Neural cell (in vitro differentiated cells): ENCODE data around the gene SACM1L. TPM values are rescaled to one million over a fixed set of nuclear protein-coding genes. Genes with fewer than 3 reads are reported as not detected.

Experiments used
- H2AFZ ChIP-seq: fragments of 200-600, 300-800 bp; sonication (generic), shearing (Covaris generic); 2 replicates; pipeline ENCODE4 v1.6.0; 2014; ENCODE audit warnings: low read depth, mild to moderate bottlenecking, antibody characterized with exemption, low read length, moderate library complexity
- H3F3A ChIP-seq: fragments of 200-600 bp; shearing (Covaris generic); 2 replicates; pipeline ENCODE4 v1.6.1; 2016; ENCODE audit warnings: mild to moderate bottlenecking, moderate library complexity, mixed read lengths, antibody characterized with exemption, low read length; ENCODE audit not compliant: insufficient read depth, poor library complexity, severe bottlenecking
- H3K27ac ChIP-seq: fragments of 200-600, 300-800 bp; sonication (generic), shearing (Covaris generic); 2 replicates; pipeline ENCODE4 v1.5.1; 2014; ENCODE audit warnings: mild to moderate bottlenecking, low read length, moderate library complexity
- H3K27me3 ChIP-seq: fragments of 300-800, 200-600 bp; sonication (generic), shearing (Covaris generic); 2 replicates; pipeline ENCODE4 v1.6.0; 2014; ENCODE audit warnings: mild to moderate bottlenecking, low read depth, low read length, moderate library complexity; ENCODE audit not compliant: insufficient read depth
- H3K36me3 ChIP-seq: fragments of 300-800, 200-600 bp; sonication (generic), shearing (Covaris generic); 2 replicates; pipeline ENCODE4 v1.5.1; 2014; ENCODE audit warnings: mild to moderate bottlenecking, antibody characterized with exemption, low read length, moderate library complexity; ENCODE audit not compliant: insufficient read depth
- H3K4me2 ChIP-seq: fragments of 300-800, 200-600 bp; sonication (generic), shearing (Covaris generic); 2 replicates; pipeline ENCODE4 v1.6.0; 2014; ENCODE audit warnings: mild to moderate bottlenecking, low read length
- H3K4me3 ChIP-seq: fragments of 300-800, 200-600 bp; sonication (generic), shearing (Covaris generic); 2 replicates; pipeline ENCODE4 v1.5.1; 2014; ENCODE audit warnings: mild to moderate bottlenecking, low read length, moderate library complexity
- H3K79me2 ChIP-seq: fragments of 200-600 bp; shearing (Covaris generic); replicated peaks from 2 replicates; pipeline ENCODE4 v1.6.0; 2014; ENCODE audit warnings: mild to moderate bottlenecking, low read length, moderate library complexity; ENCODE audit not compliant: insufficient read depth
- H3K9ac ChIP-seq: fragments of 300-800, 200-600 bp; sonication (generic), shearing (Covaris generic); 2 replicates; pipeline ENCODE4 v1.6.1; 2016; ENCODE audit warnings: mild to moderate bottlenecking, low read length, mixed read lengths
- H3K9me2 ChIP-seq: fragments of 200-600 bp; shearing (Covaris generic); 2 replicates; pipeline ENCODE4 v1.6.1; 2016; ENCODE audit warnings: mild to moderate bottlenecking, low read length, mixed read lengths; ENCODE audit not compliant: insufficient read depth
- H3K9me3 ChIP-seq: fragments of 200-600, 300-800 bp; sonication (generic), shearing (Covaris generic); 2 replicates; pipeline ENCODE4 v1.6.1; 2016; ENCODE audit warnings: mild to moderate bottlenecking, mixed run types, low read length, moderate library complexity, mixed read lengths
- H4K20me1 ChIP-seq: fragments of 200-600 bp; shearing (Covaris generic); 2 replicates; pipeline ENCODE4 v1.6.1; 2016; ENCODE audit warnings: mild to moderate bottlenecking, mixed run types; ENCODE audit not compliant: insufficient read depth
- CTCF ChIP-seq: fragments of 450-650 bp; IDR thresholded peaks from 2 replicates; pipeline ENCODE4 v1.5.1; 2014; ENCODE audit warnings: antibody characterized with exemption, mild to moderate bottlenecking, moderate library complexity; ENCODE audit not compliant: poor library complexity, severe bottlenecking
- EP300 ChIP-seq: fragments of 450-650 bp; conservative IDR thresholded peaks from 2 replicates; pipeline ENCODE4 v1.6.1; 2014; ENCODE audit warnings: antibody characterized with exemption, mild to moderate bottlenecking, moderate library complexity; ENCODE audit not compliant: poor library complexity, severe bottlenecking
- EZH2 ChIP-seq: fragments of 200-600, 300-800 bp; shearing (Covaris generic), sonication (generic); IDR thresholded peaks from 2 replicates; pipeline ENCODE4 v1.6.1; 2014; ENCODE audit warnings: antibody characterized with exemption, low read length, borderline replicate concordance, mild to moderate bottlenecking; ENCODE audit not compliant: insufficient read depth, poor library complexity, severe bottlenecking
- MXI1 ChIP-seq: fragments of 450-650 bp; conservative IDR thresholded peaks from 2 replicates; pipeline ENCODE4 v1.6.1; 2014; ENCODE audit warnings: antibody characterized with exemption, mild to moderate bottlenecking; ENCODE audit not compliant: poor library complexity, severe bottlenecking
- POLR2AphosphoS5 ChIP-seq: IDR thresholded peaks from 2 replicates; pipeline ENCODE4 v1.6.1; 2012
- RAD21 ChIP-seq: fragments of 450-650 bp; conservative IDR thresholded peaks from 2 replicates; pipeline ENCODE4 v1.6.1; 2014; ENCODE audit warnings: antibody characterized with exemption, mild to moderate bottlenecking, moderate library complexity
- REST ChIP-seq: IDR thresholded peaks from 2 replicates; pipeline ENCODE4 v1.6.1; 2012; ENCODE audit warnings: borderline replicate concordance
- SMC3 ChIP-seq: fragments of 450-650 bp; conservative IDR thresholded peaks from 2 replicates; pipeline ENCODE4 v1.6.1; 2014; ENCODE audit warnings: antibody characterized with exemption, mild to moderate bottlenecking, moderate library complexity; ENCODE audit not compliant: poor library complexity
- TAF1 ChIP-seq: IDR thresholded peaks from 2 replicates; pipeline ENCODE4 v1.6.1; 2012; ENCODE audit warnings: low read depth
- polyA plus RNA-seq: library from polyadenylated mRNA; depleted of rRNA; stranded (reverse); fragments of >200 nt; gene quantifications from 2 replicates; pipeline ENCODE4 v1.2.3, GENCODE V29; 2014

SACM1L gene
- polyA plus RNA-seq, 1 donor from 2014 or later = 66.2 TPM

DNA sequence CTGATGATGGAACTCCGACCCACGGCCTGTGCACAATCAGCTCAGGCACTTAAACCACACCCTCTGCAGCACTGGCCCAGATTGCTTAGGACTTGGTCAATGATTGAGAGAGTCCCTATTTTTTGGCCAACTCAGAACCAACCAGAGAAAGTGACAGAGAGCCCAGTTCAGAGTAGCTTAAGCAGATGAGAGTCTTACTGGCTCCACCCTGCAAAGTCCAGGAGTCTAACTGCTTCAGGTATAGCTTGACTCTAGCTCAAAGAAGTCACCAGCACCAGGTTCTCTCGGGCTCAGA, 87.1 kb downstream of the SACM1L start:
- H3K9ac ChIP-seq = no peak overlapping the region
- no peak overlapping the region for H3K4me3 ChIP-seq
- H3K79me2 ChIP-seq = no peaks in the 10 kb centered on the region
- no peaks in the 10 kb centered on the region for H3K27me3 ChIP-seq
- H2AFZ ChIP-seq = no peak overlapping the region
- no peaks in the 10 kb centered on the region for H3F3A ChIP-seq
- H3K27ac ChIP-seq = no peak overlapping the region
- H4K20me1 ChIP-seq = no peaks in the 10 kb centered on the region
- H3K36me3 ChIP-seq = no peaks in the 10 kb centered on the region
- H3K9me3 ChIP-seq = no peaks in the 10 kb centered on the region
- TF ChIP-seq SMC3 = no peak
- TF ChIP-seq POLR2AphosphoS5 = no peak
- TF ChIP-seq EZH2 = no peak
- TF ChIP-seq TAF1 = no peak
- no peak for TF ChIP-seq RAD21
- TF ChIP-seq CTCF = no peak
- TF ChIP-seq EP300 = no peak
- TF ChIP-seq MXI1 = no peak
- TF ChIP-seq REST = no peak
- no peak overlapping the region for H3K4me2 ChIP-seq
- no peaks in the 10 kb centered on the region for H3K9me2 ChIP-seq

GRCh38 chr3:45776611-45777010, 87.4 kb downstream of the SACM1L start:
- Histone ChIP-seq H3K36me3 (no peaks in the 10 kb centered on the region), H3K9me3 (no peaks in the 10 kb centered on the region), H3K9me2 (no peaks in the 10 kb centered on the region), H3K27me3 (no peaks in the 10 kb centered on the region), H4K20me1 (no peaks in the 10 kb centered on the region), H3K4me3 (no peak overlapping the region), H3F3A (no peaks in the 10 kb centered on the region), H3K27ac (no peak overlapping the region), H3K79me2 (no peaks in the 10 kb centered on the region), H3K4me2 (no peak overlapping the region), H3K9ac (no peak overlapping the region), H2AFZ (no peak overlapping the region)
- TF ChIP-seq REST (no peak), CTCF (no peak), EP300 (no peak), MXI1 (no peak), SMC3 (no peak), EZH2 (no peak), RAD21 (no peak), POLR2AphosphoS5 (no peak), TAF1 (no peak)
